ENCODE results near the gene VPS37B.
A peak's percentile ranks its signal among the peaks of the same experiment; 100 is the strongest.

The VPS37B gene

DNA sequence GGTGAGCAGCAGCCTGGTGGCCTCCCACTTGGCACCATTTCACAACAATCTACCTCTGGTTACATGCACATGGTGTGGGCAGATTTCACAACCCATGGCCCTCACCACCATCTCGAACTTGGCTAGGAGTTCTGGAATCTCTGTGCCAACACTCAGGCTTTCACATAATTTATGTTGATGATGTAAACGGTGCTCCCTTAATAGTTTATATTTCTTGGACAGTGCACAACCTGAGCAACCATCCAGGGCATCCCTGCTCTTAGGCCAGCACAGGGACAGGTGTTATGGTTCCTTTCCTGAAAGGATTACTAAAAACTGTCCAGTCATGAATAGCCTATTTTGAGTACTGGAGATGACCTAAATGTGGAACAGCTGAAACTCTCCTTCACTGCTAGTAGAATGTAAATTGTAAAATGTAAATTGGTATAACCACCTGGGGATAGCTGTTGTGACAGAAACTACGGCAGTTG, 41.7 kb upstream of the VPS37B start:
- TF ChIP-seq, protein P1, sequence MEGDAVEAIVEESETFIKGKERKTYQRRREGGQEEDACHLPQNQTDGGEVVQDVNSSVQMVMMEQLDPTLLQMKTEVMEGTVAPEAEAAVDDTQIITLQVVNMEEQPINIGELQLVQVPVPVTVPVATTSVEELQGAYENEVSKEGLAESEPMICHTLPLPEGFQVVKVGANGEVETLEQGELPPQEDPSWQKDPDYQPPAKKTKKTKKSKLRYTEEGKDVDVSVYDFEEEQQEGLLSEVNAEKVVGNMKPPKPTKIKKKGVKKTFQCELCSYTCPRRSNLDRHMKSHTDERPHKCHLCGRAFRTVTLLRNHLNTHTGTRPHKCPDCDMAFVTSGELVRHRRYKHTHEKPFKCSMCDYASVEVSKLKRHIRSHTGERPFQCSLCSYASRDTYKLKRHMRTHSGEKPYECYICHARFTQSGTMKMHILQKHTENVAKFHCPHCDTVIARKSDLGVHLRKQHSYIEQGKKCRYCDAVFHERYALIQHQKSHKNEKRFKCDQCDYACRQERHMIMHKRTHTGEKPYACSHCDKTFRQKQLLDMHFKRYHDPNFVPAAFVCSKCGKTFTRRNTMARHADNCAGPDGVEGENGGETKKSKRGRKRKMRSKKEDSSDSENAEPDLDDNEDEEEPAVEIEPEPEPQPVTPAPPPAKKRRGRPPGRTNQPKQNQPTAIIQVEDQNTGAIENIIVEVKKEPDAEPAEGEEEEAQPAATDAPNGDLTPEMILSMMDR (IDR thresholded peaks at IDR 0.05; ENCODE audit: extremely low read depth, insufficient read depth, missing control alignments) = no peak
- in situ Hi-C loops (cut with MboI; ENCODE audit: low pct_unique_long_range_greater_than_20kb, low sequenced_read_pairs, unreplicated experiment) = no loop called here
- no peak for DNase-seq (ENCODE audit: low spot score)

DNA sequence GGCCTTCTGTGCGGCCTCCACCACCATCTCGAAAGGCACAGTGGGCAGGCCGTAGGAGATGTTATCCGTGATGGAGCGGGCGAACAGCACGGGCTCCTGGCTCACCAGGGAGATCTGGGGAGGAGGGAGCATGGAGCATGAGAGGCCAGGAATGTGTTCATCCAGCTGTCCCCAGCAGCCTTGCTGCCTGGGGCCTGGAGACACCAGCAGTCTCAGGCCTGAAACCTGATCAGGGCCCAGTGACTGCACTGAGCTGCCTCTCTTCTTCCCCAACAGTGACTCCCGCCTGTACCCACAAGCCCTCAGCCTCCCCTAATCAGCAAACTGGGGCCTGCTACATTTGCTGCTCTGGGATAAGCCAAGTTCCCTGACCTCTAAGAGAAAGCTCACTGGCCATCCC, 39.4 kb upstream of the VPS37B start:
- no peak for DNase-seq (ENCODE audit: low spot score)
- in situ Hi-C loops (cut with MboI; ENCODE audit: low pct_unique_long_range_greater_than_20kb, low sequenced_read_pairs, unreplicated experiment) = no loop called here
- TF ChIP-seq, protein P1 (IDR thresholded peaks at IDR 0.05; ENCODE audit: extremely low read depth, insufficient read depth, missing control alignments) = no peak

DNA sequence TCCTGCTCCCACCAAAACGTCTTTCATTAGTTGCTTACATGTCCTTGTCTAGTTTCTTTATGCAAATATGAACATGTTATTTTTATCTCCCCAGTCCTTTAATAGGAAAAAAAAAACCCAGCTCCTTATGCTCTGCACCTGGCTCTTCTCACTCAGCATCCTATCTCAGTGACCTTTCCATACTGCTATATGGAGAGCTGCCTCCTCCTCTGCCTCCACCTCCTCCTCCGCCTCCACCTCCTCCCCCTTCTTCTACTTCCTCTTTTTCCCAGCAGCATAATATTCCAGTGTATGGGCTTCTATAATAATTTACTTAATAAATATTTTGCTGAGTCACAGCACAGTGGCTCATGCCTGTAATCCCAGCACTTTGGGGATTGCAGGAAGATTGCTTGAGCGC, 38.8 kb upstream of the VPS37B start:
- TF ChIP-seq, protein P1 (IDR thresholded peaks at IDR 0.05; ENCODE audit: extremely low read depth, insufficient read depth, missing control alignments) = no peak
- in situ Hi-C loops (cut with MboI; ENCODE audit: low pct_unique_long_range_greater_than_20kb, low sequenced_read_pairs, unreplicated experiment) = no loop called here
- peak; percentile 51 for DNase-seq (ENCODE audit: low spot score)

DNA sequence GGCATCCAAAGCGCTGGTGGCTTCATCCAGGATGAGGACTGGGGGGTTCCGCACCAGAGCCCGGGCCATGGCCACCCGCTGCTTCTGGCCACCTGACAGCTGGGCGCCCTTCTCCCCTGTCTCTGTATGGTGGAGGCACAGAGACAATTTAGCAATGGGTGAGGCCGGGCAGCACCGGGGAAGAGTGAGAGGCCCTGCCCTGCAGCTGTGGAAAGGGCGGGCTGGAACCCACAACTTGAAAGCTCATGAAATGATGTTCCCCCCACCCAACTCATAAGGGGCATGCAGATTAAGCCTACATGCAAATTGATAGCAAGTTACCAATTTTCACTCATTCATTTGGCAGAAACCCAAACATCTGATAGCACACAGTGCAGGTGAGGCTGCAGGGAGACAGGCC, 36.3 kb upstream of the VPS37B start:
- TF ChIP-seq, protein P1 (IDR thresholded peaks at IDR 0.05; ENCODE audit: extremely low read depth, insufficient read depth, missing control alignments) = no peak
- no peak for DNase-seq (ENCODE audit: low spot score)
- in situ Hi-C loops (cut with MboI; ENCODE audit: low pct_unique_long_range_greater_than_20kb, low sequenced_read_pairs, unreplicated experiment) = no loop called here

DNA sequence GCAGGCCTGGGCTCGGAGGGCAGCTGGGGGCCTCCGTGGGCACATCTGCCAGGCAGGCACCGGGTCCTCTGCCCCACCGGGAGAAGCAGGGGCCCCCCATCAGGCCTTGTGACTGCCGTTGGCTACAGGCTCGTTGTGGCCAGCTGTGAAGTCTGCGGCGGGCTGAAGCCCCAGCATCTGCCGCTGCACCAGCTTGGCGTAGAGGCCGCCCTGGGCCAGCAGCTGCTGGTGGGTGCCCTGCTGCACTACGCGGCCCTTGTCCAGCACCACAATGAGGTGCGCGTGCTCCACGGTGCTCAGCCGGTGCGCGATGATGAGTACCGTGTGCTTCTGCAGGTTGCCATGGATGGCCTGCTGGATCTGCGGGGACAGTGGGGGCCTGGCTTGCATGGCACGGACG, 33.9 kb upstream of the VPS37B start:
- DNase-seq (ENCODE audit: low spot score) = no peak
- TF ChIP-seq, protein P1 (IDR thresholded peaks at IDR 0.05; ENCODE audit: extremely low read depth, insufficient read depth, missing control alignments) = no peak
- in situ Hi-C loops (cut with MboI; ENCODE audit: low pct_unique_long_range_greater_than_20kb, low sequenced_read_pairs, unreplicated experiment) = no loop called here

DNA sequence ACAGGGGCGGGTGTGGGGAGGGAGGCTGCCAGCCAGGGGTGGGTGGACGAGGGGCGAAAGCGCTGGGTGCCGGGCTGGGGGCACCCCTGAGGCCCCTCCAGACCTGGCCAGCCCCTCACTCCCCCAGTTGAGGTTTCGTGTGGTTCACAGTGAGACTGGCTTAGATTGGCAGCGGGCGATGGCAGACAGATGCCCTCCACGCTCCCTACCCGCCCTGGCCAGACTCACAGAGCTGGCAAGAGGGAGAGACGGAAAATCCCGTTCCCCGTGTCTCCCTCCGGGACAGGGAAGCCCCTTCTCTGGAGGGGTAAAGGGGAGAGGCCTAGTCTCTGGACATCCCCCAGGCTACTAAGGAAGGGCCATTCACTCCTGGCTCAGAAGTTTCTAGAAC, 33.2 kb upstream of the VPS37B start:
- no peak for DNase-seq (ENCODE audit: low spot score)
- in situ Hi-C loops (cut with MboI; ENCODE audit: low pct_unique_long_range_greater_than_20kb, low sequenced_read_pairs, unreplicated experiment) = no loop called here
- TF ChIP-seq, protein P1 (IDR thresholded peaks at IDR 0.05; ENCODE audit: extremely low read depth, insufficient read depth, missing control alignments) = no peak
